GM23338 (cell line): ENCODE data around the gene ZNRF2.

Source experiments
- CREB1 ChIP-seq: fragments of 250-450 bp; sonication (Bioruptor Pico); IDR thresholded peaks from 2 replicates; pipeline ENCODE4 v1.5.0; 2020; ENCODE audit warnings: low read depth, mild to moderate bottlenecking, moderate library complexity
- EZH2 ChIP-seq: fragments of 200-600 bp; sonication (generic); IDR thresholded peaks from one replicate; pipeline ENCODE4 v1.8.0; 2017; ENCODE audit warnings: antibody characterized with exemption, mild to moderate bottlenecking, low read depth; ENCODE audit not compliant: unreplicated experiment
- EZH2phosphoT487 ChIP-seq: fragments of 200-600 bp; sonication (generic); IDR thresholded peaks from one replicate; pipeline ENCODE4 v1.8.1; 2018; ENCODE audit warnings: antibody characterized with exemption; ENCODE audit not compliant: unreplicated experiment
- POLR2AphosphoS5 ChIP-seq: IDR thresholded peaks from 2 replicates; pipeline ENCODE4 v1.6.1; 2016; ENCODE audit warnings: antibody characterized with exemption, low read depth
- TF ChIP-seq, protein P1 (sequence below), 2 experiments: fragments of 200-600 bp in 1 of 2; sonication (generic) in 1 of 2; conservative IDR thresholded peaks; 2 replicates each; pipeline versions ENCODE4 v1.5.1 to v1.6.1; 2016 to 2017; ENCODE audit warnings: antibody characterized with exemption in 2 of 2, low read depth in 2 of 2, mild to moderate bottlenecking in 2 of 2, moderate library complexity in 1 of 2
- TF ChIP-seq, protein P2 (sequence below): IDR thresholded peaks from one replicate; pipeline ENCODE4 v1.6.1; 2018; ENCODE audit warnings: antibody characterized with exemption; ENCODE audit not compliant: unreplicated experiment

DNA sequence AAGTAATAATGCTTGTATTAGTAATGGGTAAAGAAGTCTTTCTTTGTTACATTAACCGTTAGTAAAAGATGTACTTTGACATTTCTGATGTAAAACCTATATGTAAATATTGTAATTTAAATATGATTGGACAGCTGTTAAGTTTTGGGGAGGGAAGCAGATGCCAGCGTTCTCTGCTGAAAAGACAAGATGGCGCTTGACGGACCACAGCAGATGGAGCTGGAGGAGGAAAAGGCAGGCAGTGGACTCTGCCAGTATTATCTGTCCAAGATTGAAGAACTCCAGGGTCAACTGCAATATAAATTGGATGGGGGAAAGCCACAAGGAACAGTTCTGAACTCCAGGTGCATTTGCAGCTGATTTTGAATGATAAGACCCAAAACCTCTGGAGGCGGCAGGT is 86.9 kb downstream of the ZNRF2 start:
- TF ChIP-seq, protein P1, sequence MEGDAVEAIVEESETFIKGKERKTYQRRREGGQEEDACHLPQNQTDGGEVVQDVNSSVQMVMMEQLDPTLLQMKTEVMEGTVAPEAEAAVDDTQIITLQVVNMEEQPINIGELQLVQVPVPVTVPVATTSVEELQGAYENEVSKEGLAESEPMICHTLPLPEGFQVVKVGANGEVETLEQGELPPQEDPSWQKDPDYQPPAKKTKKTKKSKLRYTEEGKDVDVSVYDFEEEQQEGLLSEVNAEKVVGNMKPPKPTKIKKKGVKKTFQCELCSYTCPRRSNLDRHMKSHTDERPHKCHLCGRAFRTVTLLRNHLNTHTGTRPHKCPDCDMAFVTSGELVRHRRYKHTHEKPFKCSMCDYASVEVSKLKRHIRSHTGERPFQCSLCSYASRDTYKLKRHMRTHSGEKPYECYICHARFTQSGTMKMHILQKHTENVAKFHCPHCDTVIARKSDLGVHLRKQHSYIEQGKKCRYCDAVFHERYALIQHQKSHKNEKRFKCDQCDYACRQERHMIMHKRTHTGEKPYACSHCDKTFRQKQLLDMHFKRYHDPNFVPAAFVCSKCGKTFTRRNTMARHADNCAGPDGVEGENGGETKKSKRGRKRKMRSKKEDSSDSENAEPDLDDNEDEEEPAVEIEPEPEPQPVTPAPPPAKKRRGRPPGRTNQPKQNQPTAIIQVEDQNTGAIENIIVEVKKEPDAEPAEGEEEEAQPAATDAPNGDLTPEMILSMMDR (conservative IDR thresholded peaks at IDR 0.05; ENCODE audit: low read depth in 2 of 2), result no peak
- TF ChIP-seq EZH2, result no peak
- no peak for TF ChIP-seq EZH2phosphoT487
- TF ChIP-seq, protein P2, sequence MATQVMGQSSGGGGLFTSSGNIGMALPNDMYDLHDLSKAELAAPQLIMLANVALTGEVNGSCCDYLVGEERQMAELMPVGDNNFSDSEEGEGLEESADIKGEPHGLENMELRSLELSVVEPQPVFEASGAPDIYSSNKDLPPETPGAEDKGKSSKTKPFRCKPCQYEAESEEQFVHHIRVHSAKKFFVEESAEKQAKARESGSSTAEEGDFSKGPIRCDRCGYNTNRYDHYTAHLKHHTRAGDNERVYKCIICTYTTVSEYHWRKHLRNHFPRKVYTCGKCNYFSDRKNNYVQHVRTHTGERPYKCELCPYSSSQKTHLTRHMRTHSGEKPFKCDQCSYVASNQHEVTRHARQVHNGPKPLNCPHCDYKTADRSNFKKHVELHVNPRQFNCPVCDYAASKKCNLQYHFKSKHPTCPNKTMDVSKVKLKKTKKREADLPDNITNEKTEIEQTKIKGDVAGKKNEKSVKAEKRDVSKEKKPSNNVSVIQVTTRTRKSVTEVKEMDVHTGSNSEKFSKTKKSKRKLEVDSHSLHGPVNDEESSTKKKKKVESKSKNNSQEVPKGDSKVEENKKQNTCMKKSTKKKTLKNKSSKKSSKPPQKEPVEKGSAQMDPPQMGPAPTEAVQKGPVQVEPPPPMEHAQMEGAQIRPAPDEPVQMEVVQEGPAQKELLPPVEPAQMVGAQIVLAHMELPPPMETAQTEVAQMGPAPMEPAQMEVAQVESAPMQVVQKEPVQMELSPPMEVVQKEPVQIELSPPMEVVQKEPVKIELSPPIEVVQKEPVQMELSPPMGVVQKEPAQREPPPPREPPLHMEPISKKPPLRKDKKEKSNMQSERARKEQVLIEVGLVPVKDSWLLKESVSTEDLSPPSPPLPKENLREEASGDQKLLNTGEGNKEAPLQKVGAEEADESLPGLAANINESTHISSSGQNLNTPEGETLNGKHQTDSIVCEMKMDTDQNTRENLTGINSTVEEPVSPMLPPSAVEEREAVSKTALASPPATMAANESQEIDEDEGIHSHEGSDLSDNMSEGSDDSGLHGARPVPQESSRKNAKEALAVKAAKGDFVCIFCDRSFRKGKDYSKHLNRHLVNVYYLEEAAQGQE, result no peak
- TF ChIP-seq CREB1 (CRISPR knock-in tag), result no peak
- no peak for TF ChIP-seq POLR2AphosphoS5
